Stimulated activated CD8-positive, alpha-beta memory T cell treated with anti-CD3 and anti-CD28 coated beads, Interleukin-7, amount 100 ng/mL, for 24 hours (primary cell): ENCODE measurements around the gene KCNA10.

Source experiments
- DNase-seq: peaks from one replicate; pipeline ENCODE4 v3.0.0-alpha.2; 2020; ENCODE audit warnings: low read depth

Gene KCNA10

DNA sequence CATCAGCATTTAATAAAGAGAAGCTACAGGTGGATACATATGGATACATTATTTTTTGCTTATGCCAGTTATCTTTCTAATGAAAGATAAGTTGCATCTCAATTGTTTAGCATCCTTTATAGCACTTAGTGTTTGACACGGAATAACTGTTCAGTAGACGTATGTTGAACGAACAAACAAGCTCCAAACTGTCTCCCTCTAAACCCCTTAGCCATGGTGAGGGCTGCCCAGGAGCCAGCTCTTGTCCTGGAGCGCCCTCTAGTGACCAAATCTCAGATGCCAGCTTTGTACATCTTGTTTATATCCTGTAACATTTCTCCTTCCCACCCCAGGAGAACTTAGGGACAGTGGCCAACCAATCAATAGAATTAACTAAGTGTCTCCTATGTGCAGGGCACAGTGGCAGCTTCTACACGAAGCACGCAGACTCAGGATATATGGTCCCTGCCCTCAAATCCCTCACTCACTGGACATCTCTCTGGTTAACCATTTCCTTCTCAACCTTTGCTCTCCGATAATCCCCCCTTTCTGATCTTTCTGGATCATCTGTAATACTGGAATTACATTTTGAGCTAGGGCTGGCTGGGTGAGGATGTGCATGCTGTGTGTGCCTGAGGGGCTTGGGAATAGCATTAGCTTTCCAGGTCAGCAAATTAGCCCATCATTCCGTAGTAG, 22.9 kb downstream of the KCNA10 start:
- peak; percentile 67 for DNase-seq

DNA sequence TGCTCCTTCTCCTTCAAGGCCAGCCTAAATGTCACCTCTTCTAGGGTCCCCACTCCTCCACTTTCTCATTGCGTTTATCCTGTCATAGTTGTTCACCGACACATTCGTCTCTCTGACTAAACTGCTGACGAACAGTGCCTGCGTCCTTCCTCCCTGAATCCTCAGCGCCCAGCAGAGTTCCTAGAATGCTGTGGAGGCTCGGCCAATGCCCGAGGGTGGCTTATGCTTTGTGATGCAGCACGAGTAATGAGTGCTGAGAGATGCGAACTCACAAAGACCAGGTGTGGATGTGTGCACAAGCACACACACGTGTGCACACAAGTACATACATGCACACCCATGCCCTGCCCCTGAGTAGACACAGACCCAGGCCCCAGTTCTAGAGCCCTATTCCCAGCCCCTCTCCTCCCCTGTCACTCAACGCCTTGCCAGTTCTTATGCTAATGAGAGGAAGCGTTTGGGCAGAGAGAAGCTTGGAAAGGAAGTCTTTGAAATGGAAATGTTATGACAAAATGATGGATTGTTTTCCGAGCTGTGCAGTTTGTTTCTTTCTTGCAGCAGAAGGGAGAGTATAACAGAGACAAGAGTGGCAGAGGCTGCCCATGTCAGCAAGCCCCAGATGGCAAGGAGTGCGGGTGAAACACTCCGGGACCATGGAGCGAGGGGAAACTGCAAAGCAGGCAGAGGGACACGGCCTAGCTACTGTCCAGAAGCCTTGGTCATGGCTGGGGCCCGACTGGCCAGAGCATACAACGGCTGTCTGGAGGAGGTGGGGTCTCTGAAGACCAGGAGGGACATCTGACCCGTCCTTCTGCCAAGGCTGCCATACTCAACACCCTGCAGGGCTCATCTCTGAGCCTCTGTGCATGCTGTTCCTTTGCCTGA, 24.2 kb downstream of the KCNA10 start:
- no peak for DNase-seq

DNA sequence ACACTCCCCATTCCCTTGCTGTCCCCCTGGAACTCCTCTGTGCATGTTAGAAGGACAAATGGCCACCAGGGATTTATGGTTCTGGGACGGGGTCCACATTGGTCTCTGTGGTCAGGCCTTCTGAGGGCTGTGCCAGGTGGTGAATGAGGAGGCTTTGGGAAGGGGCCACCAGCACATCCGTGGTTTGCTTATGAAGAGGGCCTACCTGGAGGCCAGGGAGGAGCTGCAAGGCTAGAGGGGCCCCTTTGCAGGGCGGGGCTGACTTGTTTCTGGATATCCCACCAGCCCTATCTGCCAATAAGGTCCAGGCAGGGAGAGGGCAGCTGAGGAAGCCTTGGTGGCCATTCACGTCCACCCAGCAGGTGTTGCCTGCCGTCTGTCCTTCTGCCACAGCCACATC, 24.9 kb downstream of the KCNA10 start:
- DNase-seq = no peak

DNA sequence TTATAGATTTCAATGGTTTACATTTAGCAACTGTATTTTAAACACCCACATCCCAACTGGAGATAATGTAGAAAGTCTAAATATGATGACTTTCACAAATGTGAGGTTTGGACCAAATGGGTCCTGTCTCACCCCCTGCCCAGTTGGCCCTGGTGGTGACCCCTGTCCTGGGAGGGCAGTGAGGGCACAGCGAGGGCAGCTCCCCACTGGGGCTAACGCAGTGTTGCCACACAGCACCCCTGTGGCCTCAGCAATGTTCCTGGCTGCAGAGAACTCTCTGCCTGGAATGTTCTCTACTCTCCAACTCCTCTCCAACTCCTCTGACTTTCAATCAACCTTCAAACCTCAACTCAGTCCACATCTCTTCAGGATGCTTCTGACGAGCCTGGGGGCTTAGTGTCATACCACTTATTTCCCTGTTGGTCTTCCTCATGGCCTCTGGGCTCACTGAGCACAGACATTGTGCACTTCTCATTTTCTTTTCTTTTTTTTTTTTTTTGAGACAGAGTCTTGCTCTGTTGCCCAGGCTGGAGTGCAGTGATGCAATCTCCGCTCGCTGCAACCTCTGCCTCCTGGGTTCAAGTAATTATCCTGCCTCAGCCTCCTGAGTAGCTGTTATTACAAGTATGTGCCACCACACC, 25.8 kb downstream of the KCNA10 start:
- DNase-seq = no peak

DNA sequence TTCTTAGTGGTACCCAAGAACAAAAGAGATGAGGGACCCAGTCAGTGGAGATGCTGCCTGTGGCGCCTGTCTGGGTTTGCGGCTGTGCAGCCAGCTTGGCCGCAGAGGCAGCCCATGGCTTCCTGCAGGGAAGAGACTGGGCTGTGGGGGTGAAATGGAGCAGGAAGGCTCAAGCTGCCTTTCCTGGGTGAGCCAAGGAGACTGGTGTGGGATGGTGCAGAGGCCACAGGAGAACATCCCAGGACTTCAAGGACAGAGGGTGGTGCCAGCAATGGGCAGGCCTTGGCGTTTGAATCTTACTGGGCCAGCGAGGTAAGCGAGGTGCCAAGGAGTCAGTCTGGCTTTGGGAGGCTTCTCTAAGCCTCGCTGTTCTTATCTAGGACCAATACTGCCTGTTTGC, 26.4 kb downstream of the KCNA10 start:
- no peak for DNase-seq

DNA sequence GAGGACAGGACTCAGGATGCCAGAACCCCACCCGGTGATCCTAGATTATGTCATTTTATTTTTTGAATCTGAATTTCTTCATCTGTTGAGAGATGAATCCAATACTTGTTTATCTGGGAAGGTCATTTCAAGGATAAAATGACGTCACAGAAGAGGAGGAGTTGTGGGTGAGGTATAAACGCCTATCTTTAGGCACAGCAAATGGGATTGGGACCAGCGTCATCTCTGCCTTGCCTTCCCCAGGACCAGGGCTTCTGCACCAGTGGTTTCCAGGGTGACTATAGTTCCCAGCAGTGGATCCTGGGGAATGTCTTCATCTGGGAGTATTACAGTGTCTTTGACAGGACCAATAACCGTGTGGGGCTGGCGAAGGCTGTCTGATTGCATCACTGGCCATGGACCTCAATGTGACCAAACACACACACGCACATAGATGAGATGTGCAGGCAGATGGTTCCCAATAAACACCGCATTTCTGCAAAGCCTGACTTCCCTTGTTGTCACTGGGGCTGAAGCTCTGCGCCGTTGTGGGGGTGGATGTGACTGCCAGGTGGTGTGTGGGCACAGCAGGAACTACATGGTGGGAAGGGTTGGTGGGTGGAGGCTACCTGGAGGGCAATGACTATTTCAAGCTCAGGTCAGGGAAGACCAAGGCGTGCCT, 28.1 kb downstream of the KCNA10 start:
- DNase-seq = no peak

DNA sequence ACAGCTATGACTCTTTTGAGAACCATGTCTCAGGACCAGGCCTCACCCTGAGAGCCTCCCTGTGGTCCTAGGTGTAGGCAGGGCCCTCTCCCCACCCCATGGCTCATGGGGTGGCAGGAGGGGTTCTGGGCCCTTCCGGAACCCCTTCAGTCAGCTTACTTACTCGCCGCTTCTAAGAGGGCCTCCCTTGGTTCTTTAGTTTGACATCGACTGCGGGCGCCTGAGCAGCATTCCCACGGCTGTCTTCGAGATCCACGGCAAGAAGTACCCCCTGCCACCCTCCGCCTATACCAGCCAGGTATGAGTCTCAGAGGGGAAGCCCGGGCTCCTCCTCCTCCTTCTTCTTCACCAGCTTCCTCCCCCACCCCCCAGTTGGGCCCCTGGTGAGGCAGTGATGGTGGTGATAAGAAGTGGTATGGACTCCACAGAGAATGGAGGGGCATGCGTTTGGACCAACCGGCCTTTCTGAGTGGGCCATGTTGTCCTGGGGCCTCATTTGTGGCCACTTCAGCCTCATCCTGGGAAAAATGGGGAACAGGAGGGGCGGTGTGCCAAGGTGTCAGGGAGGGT, 28.9 kb downstream of the KCNA10 start:
- no peak for DNase-seq

DNA sequence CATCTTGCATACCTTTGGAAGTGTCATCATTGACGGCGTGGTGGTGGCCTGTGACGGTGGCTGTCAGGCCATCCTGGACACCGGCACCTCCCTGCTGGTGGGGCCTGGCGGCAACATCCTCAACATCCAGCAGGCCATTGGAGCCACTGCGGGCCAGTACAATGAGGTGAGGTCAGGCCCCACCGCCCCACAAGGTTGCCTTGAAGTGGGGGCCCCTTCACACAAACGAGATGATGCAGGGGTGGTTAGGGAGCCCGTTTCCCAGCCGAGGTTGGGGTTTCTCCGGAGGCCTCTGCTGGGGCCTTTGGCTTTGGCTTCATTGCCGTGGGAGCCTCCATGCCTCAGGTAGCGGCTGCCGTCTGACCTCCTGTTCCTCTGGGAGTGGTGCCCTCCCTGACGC, 29.6 kb downstream of the KCNA10 start:
- no peak for DNase-seq

DNA sequence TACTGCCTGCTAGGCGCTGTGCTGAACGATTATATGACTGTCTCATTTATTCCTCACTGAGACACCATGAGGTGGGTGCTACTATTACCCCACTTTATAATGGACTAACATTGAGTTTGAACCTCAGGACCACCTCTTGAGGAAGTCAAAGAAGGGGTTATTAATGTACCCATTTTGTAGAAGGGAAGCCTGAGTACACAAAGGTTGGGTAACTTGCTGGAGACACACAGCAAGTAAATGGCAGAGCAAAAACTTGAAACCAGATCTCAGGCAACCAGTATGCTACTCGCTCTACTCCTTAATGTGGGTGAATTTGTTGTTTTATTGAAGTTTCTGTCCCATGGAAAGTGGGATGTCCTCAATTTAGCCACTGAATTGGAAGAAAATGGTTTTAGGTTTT, 30.1 kb downstream of the KCNA10 start:
- DNase-seq = no peak

DNA sequence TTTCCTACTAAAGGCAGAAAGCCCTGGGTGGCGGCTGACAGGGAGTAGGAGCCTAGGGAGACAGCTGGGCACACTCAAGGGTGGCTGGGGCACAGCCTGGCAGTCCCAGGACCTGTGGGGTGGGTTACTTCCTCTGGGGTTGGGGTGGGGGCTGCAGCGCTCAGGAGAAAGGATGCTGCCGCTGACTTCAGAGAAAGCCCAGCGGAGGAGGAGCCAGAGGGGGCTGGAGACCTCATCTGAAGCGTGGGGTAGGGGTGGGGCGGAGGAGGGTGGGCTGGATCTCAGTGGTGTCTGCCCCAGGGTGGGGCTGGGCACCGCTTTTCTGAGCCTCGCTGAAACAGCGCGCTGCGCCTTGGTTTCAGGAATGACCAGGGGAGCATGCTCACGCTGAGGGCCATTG, 30.8 kb downstream of the KCNA10 start:
- DNase-seq = no peak

DNA sequence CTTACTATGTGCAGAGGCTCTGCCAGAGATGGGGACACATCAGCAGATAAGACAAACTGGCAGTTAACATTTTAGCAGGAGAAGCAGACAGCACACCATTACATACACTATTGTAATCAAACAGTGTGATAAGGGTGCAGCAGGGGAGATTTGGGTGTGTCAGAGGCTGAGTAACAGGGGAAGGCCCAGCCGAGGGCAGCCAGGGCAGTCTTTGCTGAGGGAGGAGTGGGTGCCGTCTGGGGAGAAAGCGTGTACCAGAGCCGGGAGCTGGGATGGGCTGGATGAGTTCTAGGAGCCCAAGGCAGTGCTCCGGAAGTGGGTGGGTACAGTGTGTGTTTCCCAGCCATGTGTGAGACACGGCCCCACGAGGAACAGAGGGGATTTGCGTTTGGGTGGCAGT, 31.2 kb downstream of the KCNA10 start:
- DNase-seq = no peak

DNA sequence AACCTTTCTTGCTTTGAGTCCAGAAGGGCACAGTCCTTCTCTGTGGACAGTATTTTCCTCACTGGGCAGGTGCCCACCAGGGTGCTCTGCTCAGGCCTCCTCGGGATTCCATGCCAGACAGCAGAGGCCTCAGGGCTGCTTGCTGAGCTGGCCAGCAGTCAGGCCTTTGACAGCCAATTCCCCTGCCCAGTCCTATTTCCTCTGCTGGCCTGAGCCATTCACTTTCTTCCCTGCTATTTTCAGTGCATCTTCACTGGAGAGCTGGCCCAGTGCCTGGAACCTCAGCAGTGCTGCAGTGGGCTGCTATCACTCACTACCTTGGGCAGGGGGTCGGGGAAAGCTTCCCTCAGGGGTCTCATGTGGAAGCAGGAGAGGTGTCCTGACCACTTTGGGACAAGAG, 33.2 kb downstream of the KCNA10 start:
- no peak for DNase-seq

DNA sequence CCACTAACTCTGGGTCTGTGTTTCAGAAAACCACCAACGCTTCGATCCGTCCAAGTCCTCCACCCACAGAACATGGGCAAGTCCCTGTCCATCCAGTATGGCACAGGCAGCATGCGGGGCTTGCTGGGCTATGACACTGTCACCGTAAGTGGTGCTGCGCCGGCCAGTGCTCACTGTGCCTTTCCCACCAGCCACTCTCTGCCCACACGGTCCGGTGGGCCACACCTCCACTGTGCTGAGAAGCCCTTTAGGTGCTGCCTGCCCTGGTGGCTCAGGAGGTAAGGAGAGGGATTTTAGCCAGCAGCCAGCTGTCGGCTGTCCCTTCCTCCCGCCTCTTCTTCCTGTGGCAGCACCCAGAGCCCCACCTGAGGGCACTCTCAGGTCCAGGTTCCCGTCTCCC, 34.2 kb downstream of the KCNA10 start:
- no peak for DNase-seq

DNA sequence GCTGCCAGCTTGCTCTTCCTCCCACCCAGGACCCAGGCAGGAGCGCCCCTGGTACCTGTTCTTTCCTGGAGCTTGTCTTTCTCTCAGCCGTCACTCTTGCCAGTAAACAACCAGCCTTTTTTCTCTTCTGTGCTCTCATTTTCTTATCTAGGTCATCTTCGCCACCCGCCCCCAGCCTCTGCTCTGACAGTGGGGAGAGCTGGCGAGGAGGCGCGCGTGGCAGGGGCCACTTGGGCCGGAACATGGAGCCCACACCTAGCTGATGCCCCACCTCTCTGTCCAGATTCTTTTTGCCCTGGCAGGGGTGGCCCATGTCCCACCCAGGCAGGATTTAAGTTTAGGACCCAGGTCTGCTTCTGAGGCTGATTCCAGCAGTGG, 35.7 kb downstream of the KCNA10 start:
- DNase-seq = no peak

DNA sequence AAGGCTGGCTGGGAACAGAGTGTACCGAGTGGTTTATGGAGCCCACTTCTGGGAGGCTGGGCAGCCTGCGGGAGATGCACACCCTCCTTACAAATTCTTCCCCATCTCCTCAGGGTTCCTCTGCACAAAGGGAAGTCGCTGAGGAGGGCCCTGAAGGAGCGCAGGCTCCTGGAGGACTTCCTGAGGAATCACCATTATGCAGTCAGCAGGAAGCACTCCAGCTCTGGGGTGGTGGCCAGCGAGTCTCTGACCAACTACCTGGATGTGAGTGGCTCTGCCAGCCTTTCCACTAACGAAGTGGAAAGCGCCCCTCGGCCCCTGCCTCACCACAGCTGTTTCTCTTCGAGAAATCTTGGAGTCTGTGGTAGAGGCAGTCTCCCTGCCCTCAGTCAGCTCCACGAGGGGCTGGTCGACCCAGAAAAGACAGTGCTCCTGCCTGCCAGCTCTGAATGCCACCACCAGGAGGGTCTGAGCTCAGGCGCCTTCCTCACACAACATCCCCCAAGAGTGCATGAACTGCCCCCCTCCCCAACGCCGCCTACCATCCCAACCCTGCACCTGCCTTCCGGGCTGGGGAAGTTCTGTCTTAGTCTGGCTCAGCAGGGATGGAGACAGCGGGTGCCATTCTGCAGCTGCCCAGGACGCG, 36.2 kb downstream of the KCNA10 start:
- DNase-seq = no peak

DNA sequence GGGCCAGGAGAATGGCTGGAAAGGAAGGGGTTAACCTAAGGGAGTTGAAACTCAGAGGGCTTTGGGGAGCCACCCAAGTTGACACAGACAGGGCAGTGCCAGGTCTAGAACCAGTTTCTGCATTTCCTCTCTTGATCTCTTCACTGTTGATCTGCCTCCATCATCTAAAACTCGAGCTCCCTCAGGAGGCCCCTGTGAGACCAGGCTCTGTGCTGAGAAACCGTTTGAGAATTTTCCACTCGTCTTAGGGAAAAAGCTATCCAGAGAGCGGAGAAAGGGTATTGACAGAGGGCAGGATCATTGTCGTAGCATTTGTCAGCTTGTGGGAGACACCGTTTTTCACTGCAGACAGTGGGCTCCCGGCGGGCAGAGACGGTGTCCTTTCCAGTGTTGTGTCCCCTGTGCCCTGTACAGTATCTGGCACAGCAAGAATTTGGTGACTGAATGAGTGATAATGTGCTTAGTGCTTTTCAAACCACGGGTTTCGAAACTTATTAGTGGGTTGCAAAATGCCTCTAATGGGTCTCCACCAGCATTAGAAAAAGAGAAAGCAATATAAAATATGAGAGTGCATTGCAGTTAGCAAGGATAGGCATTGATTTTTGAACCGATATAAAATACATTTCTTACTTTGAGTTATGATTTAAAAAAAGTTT, 36.9 kb downstream of the KCNA10 start:
- DNase-seq = no peak

DNA sequence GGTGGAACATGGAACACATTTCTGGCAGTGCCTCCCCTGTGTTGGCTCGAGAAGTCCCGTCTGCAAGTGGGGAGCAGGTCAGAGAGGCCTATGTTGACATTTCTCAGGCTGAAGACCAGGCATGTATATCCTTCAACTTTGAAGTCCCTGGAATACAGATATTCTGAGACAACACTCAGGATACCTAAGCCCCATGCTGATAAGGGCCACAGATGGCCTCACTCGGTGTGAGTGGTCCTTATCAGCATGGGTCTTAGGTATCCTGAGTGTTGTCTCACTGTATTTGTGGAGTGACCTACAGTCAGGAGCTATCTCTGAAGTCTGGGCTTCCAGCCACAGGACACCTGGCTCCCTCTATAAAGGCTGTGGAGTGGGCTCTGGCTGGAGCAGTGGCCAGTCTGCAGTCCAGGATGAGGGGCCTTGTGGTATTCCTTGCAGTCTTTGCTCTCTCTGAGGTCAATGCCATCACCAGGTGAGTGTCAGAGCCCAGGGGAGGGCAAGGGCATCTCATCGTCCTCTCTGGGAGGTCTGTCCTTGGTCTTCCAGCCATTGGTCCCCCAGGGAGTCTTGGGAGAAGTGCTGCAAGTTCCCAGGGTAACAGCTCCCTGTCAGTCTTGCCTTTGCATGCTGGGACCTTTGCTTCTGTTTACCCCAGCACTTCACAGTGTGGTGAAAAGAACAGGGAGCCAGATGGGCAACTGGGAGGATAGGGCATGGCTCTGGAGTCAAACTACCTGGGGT, 38.4 kb downstream of the KCNA10 start:
- DNase-seq = no peak

DNA sequence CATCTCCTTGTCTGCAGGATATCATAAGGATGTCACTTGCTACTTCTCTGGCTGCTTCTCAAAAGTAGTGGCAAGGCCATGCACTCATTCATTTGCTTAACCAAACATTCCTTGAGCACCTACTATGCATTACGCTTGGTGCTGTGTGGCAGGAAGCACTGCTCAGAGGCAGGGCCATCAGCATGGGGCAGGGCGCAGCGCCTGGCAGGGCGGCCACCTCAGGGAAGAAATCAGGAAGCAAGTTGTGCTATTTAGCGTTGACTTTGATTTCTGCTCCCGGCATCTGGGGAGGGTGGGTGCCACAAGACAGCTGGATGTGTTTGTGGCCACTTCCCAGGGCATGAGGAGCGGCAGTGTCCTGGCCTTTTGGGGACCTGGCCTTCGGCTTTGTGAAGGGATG, 40.1 kb downstream of the KCNA10 start:
- no peak for DNase-seq

DNA sequence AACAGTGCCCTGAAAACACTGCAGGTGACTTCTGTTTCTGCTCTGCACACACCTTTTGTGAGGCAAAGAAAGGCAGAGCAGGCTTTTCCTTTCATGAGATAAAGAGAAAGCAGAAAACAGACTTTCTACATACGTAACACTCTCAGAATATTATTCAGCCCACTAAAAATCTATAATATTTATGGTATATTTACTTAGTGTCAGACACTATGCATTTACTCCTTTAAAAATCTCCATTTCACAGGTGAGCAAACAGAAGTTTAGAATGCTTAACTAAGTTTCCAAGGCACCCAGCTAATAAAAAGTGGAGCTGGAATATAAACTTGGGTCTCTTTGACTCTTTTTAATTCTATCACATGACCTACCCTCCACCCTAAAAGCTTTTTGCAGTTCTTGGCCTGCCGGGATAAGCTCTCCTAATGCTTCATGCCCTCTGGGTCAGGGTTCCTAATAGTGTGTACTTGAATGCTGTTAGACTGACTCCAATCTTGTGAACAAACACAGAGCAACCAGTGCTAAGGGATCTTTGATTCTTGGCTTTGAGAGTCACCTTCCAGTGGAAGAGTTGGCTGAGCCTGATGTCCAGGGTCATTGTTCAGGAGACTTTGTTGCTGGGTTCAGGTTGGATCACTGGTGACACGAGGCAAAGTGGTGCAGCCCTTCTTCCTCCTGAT, 40.9 kb downstream of the KCNA10 start:
- DNase-seq = no peak

DNA sequence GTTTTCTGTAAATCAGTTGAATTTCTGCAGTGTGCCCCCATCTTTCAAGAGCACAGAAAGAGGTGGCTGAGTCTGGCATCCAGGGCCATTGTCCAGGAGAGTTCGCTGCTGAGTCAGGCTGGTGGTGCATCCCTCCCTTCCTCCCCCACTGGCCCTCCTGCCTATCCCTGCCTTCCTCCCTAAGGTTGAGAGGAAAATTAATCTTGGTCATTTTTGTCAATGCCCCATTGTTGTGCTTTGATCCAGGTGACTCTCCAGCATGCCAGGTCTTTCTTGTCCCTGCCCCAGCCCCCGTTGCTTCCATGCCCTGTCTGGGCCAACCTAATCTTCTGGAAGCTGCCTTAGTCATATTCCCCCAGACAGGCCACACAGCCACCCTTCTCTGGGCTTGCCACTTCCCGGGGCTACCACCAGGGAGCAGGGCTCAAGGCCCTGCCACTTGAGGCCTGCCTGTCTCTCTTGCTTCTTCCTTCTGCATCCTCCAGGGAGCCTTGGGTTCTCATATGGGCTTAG, 41.5 kb downstream of the KCNA10 start:
- DNase-seq = no peak
